DMS153 treated with DMSO at 0.1 percent for 48 hours (cell line): ENCODE results near the gene PAOX.

Source experiments
- DNase-seq: peaks from one replicate; lab custom pipeline; 2025; ENCODE audit not compliant: unreplicated experiment; lab: John Stamatoyannopoulos, UW

PAOX gene

GRCh38 chr10:133379152-133379800 is at the start of gene PAOX:
PAOX (plus strand) TSS chr10:133379262; CDS start chr10:133379317, 55 bp downstream.
- peak; percentile 3 for DNase-seq

- peak; percentile 73 for DNase-seq
These were observed 49.4 kb upstream of the PAOX start for GRCh38 chr10:133329491-133330202.

- DNase-seq, result no peak
These were observed 45.9 kb upstream of the PAOX start for GRCh38 chr10:133332936-133333699.

- no peak for DNase-seq
These were observed 44.4 kb upstream of the PAOX start for GRCh38 chr10:133334503-133335245.

- no peak for DNase-seq
These were observed 43.6 kb upstream of the PAOX start for GRCh38 chr10:133335246-133336117.

GRCh38 chr10:133336118-133336576 is 42.9 kb upstream of the PAOX start:
- DNase-seq, result no peak

GRCh38 chr10:133336577-133337369 is 42.3 kb upstream of the PAOX start, which contains the start of gene CALY:
CALY (minus strand) TSS chr10:133336896; CDS start chr10:133328989, 7,907 bp downstream.
- no peak for DNase-seq

- DNase-seq, result no peak
These were observed 41.7 kb upstream of the PAOX start for GRCh38 chr10:133337370-133337725.

- no peak for DNase-seq
These were observed 40.7 kb upstream of the PAOX start for GRCh38 chr10:133338080-133339071.

GRCh38 chr10:133339708-133340380 is 39.2 kb upstream of the PAOX start:
- DNase-seq, result no peak

- no peak for DNase-seq
These were observed 37.1 kb upstream of the PAOX start for GRCh38 chr10:133341983-133342382.

GRCh38 chr10:133342942-133343341 is 36.1 kb upstream of the PAOX start:
- no peak for DNase-seq

GRCh38 chr10:133343558-133343957 is 35.5 kb upstream of the PAOX start:
- DNase-seq, result no peak

GRCh38 chr10:133344236-133344635 is 34.8 kb upstream of the PAOX start:
- no peak for DNase-seq

GRCh38 chr10:133346413-133346812 is 32.6 kb upstream of the PAOX start:
- no peak for DNase-seq

- DNase-seq, result no peak
These were observed 31.1 kb upstream of the PAOX start for GRCh38 chr10:133347710-133348517.

GRCh38 chr10:133349160-133349568 is 29.9 kb upstream of the PAOX start:
- no peak for DNase-seq
